SKM-1 (cell line): ENCODE measurements around the gene HOXA13.
A peak's percentile ranks its signal among the peaks of the same experiment; 100 is the strongest.

Experiments used
- DNase-seq: peaks from one replicate; lab custom pipeline; 2025; ENCODE audit not compliant: unreplicated experiment; lab: John Stamatoyannopoulos, UW

The HOXA13 gene

GRCh38 chr7:27171637-27172314 is 28.1 kb downstream of the HOXA13 start:
- no peak for DNase-seq

GRCh38 chr7:27171325-27171636 is 28.6 kb downstream of the HOXA13 start:
- DNase-seq: no peak

GRCh38 chr7:27170426-27171324 is 29.2 kb downstream of the HOXA13 start:
- no peak for DNase-seq

GRCh38 chr7:27169658-27170425 is 30.0 kb downstream of the HOXA13 start:
- DNase-seq: no peak

GRCh38 chr7:27168265-27168947 is 31.5 kb downstream of the HOXA13 start:
- DNase-seq: peak; percentile 53

- no peak for DNase-seq
These were observed 32.0 kb downstream of the HOXA13 start for GRCh38 chr7:27167916-27168264.

- DNase-seq: no peak
These were observed 33.1 kb downstream of the HOXA13 start for GRCh38 chr7:27166531-27167505.

GRCh38 chr7:27165996-27166530 is 33.8 kb downstream of the HOXA13 start:
- DNase-seq: no peak

- DNase-seq: peak; percentile 71
These were observed 34.5 kb downstream of the HOXA13 start, which contains the start of gene HOXA9 for GRCh38 chr7:27165089-27165995. Gene HOXA9 (minus strand): TSS chr7:27165537. CDS start chr7:27165457, 80 bp downstream.

- no peak for DNase-seq
These were observed 35.4 kb downstream of the HOXA13 start for GRCh38 chr7:27164367-27165088.

- no peak for DNase-seq
These were observed 35.9 kb downstream of the HOXA13 start for GRCh38 chr7:27164045-27164366.

GRCh38 chr7:27163288-27164044 is 36.4 kb downstream of the HOXA13 start:
- DNase-seq: no peak

GRCh38 chr7:27162561-27163287 is 37.2 kb downstream of the HOXA13 start:
- DNase-seq: no peak

- no peak for DNase-seq
These were observed 38.0 kb downstream of the HOXA13 start for GRCh38 chr7:27161721-27162560.

GRCh38 chr7:27161214-27161720 is 38.6 kb downstream of the HOXA13 start:
- DNase-seq: no peak
